Pancreas (tissue), 10 donors: ENCODE data around the gene LCN12. TPM values are rescaled to one million over a fixed set of nuclear protein-coding genes. Genes with fewer than 3 reads are reported as not detected.

Experiments used
- ATAC-seq, 4 donors: fragments of 200-7000 bp; cut with Tn5 transposase; one replicate each; pipeline versions ENCODE4 v1.8.0 to v1.9.1; 2020; ENCODE audit warnings: mild to moderate bottlenecking in 4 of 4, moderate library complexity in 4 of 4
- DNase-seq, 6 donors: peaks; one replicate each; pipeline ENCODE4 v3.0.0-alpha.2; 2020
- FAIRE-seq: peaks from 2 replicates; lab custom pipeline; 2012; peaks lifted over from hg19 to GRCh38; lab: Jason Lieb, UNC
- H3K27ac ChIP-seq, 4 donors: fragments of 200-600 bp; sonication (generic); 1 replicate in 3 of 4; 2 replicates in 1 of 4; pipeline versions ENCODE4 v1.5.0 to v1.8.0; 2020
- H3K27me3 ChIP-seq, 4 donors: fragments of 200-600 bp; one replicate each; pipeline ENCODE4 v1.8.0; 2021
- H3K36me3 ChIP-seq, 3 donors: fragments of 200-600 bp; sonication (generic) in 1 of 3; one replicate each; pipeline versions ENCODE4 v1.5.0 to v1.8.0; 2020 to 2021
- H3K4me1 ChIP-seq, 3 donors: fragments of 200-600 bp; one replicate each; pipeline ENCODE4 v1.8.0; 2021
- H3K4me3 ChIP-seq, 4 donors: fragments of 200-600 bp; sonication (generic) in 2 of 4; one replicate each; pipeline versions ENCODE4 v1.5.0 to v1.8.0; 2020 to 2021
- H3K9me3 ChIP-seq, 4 donors: fragments of 200-600 bp; one replicate each; pipeline ENCODE4 v1.8.0; 2021
- WGBS, 2 donors: extraction: QIAGEN DNeasy Blood & Tissue Kit; methylation state at CpG; one replicate each; pipeline ENCODE4 v1.1.7; 2013; 5-methylcytosine and 5-hydroxymethylcytosine counted together
- intact Hi-C, 3 donors: fragments of 100-400 bp; cut with DNase I; formaldehyde crosslinking; loops; one replicate each; pipeline versions ENCODE4 v1.11.1 to v1.14.2; 2022
- polyA plus RNA-seq, 2 donors: library from polyadenylated mRNA; stranded (reverse); fragments of 200-250 nt; gene quantifications; one replicate each; pipeline ENCODE4 v1.2.3, GENCODE V29; 2013
- total RNA-seq, 6 donors: library from RNA; stranded (reverse); fragmentation: NEBNext Ultra II Directional in 4 of 6; extraction: Animal tissue kit (Norgen Biotek cat#: 25700) in 4 of 6; gene quantifications; one replicate each; pipeline versions ENCODE4 v1.2.1 to v1.2.4, GENCODE V29; 2021 to 2023
- TF ChIP-seq, protein P1 (sequence below), 4 donors: fragments of 200-600 bp; sonication (generic) in 3 of 4; IDR thresholded peaks; one replicate each; pipeline versions ENCODE4 v1.5.0 to v1.8.0; 2021; ENCODE audit warnings: antibody characterized with exemption in 4 of 4
- donor health status: healthy with polysubstance abuse.
- donor health status: DM: no; HTN: no; CAD: no; lungs with moderate emphysema.
- donor health status: DM: no; HTN: no; CAD: no.
- donor health status: control.
- donor health status: control.
- donor health status: Bipolar disorder and iron deficiency.
- donor health status: DM: yes; HTN: yes; CAD: no.
- donor health status: DM: no; HTN: no; CAD: no.
- donor health status: DM: no; HTN: no; CAD: no.
- donor health status: DM: yes; HTN: yes; CAD: no.

LCN12 gene
- total and polyA plus RNA-seq, 8 donors: 0.57 to 16.5 (median 3.4) TPM

DNA sequence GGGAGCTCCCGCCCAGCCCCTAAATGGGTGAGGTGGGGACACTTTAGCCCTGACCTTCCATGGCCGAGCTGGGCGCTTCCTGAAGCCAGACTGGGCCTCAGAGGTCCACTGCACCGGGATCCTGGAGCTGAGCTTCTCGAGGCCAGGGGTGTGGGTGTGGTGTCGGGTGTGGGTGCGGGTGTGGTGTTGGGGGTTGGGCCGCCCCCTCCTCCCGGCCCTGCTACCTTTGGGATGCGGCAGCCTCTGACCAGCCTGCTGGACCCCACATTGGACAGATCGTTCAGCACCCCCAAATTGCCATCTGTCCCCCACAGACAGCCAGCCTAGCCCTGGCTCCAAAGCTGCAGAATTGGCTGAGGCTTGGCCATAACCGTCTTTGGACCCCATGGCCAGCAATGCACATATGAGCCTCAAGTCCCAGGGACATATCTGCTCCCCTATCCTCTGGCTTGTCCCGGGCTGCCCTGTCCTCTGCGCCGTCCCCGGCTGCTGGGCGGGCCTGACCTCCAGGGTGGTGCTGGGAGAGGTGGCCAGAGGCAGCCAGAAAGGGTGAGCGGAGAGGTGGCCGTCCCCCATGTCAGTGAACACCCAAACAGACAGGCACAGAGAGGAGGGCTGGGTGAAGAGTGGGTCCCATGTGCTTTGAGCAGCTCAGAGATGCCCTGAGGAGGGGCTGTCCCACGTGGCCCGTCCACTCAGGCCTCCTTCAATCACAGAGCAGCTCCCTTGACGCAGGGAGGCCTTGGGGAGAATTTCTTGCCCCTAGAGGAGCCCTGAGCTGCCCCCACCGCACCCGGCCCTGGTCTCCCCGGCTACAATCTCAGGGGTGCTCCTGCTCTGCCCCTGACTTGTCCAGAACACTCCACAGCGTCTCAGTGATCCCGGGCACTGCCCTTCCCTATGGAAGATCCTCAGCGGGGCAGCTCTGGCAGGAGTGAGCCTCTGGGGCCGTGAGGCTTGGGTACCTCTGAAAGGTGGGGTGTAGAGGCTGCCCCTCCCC is 21.8 kb downstream of the LCN12 start:
- intact Hi-C loops: no loop called here
- WGBS, 2 donors: 84 to 86% methylated on average over 29 of the region's 29 CpGs
- Histone ChIP-seq H3K9me3 (no peaks in the 10 kb centered on the region), H3K4me1 (no peaks in the 10 kb centered on the region), H3K27me3 (no peaks in the 10 kb centered on the region), H3K4me3 (no peak overlapping the region), H3K36me3 (no peaks in the 10 kb centered on the region), H3K27ac (no peak overlapping the region)
- TF ChIP-seq, protein P1, sequence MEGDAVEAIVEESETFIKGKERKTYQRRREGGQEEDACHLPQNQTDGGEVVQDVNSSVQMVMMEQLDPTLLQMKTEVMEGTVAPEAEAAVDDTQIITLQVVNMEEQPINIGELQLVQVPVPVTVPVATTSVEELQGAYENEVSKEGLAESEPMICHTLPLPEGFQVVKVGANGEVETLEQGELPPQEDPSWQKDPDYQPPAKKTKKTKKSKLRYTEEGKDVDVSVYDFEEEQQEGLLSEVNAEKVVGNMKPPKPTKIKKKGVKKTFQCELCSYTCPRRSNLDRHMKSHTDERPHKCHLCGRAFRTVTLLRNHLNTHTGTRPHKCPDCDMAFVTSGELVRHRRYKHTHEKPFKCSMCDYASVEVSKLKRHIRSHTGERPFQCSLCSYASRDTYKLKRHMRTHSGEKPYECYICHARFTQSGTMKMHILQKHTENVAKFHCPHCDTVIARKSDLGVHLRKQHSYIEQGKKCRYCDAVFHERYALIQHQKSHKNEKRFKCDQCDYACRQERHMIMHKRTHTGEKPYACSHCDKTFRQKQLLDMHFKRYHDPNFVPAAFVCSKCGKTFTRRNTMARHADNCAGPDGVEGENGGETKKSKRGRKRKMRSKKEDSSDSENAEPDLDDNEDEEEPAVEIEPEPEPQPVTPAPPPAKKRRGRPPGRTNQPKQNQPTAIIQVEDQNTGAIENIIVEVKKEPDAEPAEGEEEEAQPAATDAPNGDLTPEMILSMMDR (IDR thresholded peaks at IDR 0.05): no peak
- DNase-seq: no peak
- FAIRE-seq: no peak
- no peak for ATAC-seq

DNA sequence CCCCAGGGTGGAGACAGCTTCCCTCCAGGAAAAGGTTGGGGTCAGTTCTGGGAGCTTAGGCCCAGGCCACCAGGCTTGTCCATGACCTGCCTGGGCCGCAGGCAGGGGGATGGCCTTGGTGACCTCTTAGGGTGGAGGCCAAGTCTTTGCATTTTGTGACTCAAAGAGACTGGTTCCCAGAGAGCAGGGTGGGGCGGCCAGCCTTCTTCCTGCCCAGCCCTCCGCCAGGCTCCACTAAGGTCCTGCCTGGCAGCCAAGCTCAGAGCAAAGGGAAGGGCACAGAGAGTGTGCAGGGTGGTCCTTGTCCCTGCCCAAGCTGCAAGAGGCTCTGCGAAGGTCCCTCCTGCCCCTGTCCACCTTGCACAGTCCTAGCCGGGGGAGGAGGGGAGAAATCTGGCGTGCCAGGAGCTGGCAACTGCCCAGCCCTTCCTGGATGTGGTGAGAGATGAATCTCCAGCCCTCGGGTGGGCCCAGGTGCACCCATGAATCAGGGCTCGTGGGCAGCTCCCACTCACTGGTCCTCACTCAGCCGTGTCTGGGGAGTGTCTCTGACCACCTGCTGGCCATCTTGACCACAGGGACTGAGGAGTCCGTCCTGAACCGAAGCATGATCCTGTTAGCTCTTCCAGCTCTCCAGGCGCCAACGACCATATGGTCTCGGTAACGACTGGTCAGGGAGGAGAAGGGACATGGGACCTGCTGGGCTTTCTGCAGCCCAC is 22.9 kb downstream of the LCN12 start:
- 71 to 85% methylated on average over 15 of the region's 15 CpGs for WGBS, 2 donors
- no peaks in the 10 kb centered on the region for H3K36me3 ChIP-seq
- DNase-seq (no peak), FAIRE-seq (no peak), ATAC-seq (no peak)
- no peaks in the 10 kb centered on the region for H3K4me1 ChIP-seq
- intact Hi-C loops: no loop called here
- H3K4me3 ChIP-seq: no peak overlapping the region
- H3K27ac ChIP-seq: no peak overlapping the region
- H3K27me3 ChIP-seq: no peaks in the 10 kb centered on the region
- TF ChIP-seq, protein P1 (IDR thresholded peaks at IDR 0.05): no peak
- no peaks in the 10 kb centered on the region for H3K9me3 ChIP-seq

DNA sequence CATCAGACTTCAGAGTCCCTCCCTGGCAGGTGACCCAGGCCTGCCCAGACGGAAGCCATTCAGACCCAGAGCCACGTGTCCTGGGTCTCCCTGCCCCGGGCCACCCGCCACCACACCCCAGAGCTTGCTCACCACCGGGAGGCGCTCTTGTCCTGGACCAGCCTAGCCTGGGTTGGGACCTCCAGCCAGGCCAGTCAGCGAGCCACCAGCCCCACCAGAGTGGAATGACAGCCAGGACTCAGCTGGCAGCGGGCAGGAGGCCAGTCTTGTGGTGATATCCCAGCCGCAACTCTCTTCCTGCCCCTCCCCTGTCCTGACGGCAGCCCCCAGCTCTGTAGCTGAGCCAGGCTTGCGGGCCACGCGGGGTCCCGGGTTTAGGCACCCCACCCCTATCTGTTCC is 23.6 kb downstream of the LCN12 start:
- Histone ChIP-seq H3K4me1 (no peaks in the 10 kb centered on the region), H3K27ac (no peak overlapping the region), H3K4me3 (no peak overlapping the region), H3K36me3 (no peaks in the 10 kb centered on the region), H3K27me3 (no peaks in the 10 kb centered on the region), H3K9me3 (no peaks in the 10 kb centered on the region)
- 68 to 71% methylated on average over 14 of the region's 14 CpGs for WGBS, 2 donors
- no peak for FAIRE-seq
- no peak for ATAC-seq
- intact Hi-C loops: no loop called here
- TF ChIP-seq, protein P1 (IDR thresholded peaks at IDR 0.05): no peak
- DNase-seq: no peak

DNA sequence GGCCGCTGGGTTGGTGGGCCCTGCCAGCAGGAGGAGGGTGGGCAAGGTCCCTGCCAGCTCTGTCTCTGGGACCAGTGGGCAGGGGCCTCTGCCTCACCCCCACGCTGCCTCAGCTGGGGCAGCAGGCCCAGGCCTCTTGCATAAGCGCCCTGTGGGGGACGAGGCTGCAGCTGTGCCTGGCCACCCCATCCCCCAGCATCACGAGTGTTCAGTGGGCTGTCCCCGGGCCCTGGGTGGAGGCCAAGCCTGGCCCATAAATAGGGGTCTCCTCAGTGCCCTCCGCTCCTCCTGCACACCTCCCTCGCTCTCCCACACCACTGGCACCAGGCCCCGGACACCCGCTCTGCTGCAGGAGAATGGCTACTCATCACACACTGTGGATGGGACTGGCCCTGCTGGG is 25.1 kb downstream of the LCN12 start, which contains the start of gene PTGDS:
PTGDS (plus strand) TSS at position 282 of the 400 bp plus-strand sequence; CDS start at position 357, 75 bp downstream.
- TF ChIP-seq, protein P1 (IDR thresholded peaks at IDR 0.05): no peak
- H3K27me3 ChIP-seq: no peaks in the 10 kb centered on the region
- peak in 1 of 4 donors; percentile 15 for ATAC-seq
- no peaks in the 10 kb centered on the region for H3K36me3 ChIP-seq
- DNase-seq: no peak
- WGBS, 2 donors: 84 to 86% methylated on average over 10 of the region's 10 CpGs
- no peaks in the 10 kb centered on the region for H3K4me1 ChIP-seq
- H3K27ac ChIP-seq: no peak within 1 kb of the TSS
- H3K4me3 ChIP-seq: peak within 1 kb of the TSS in 3 of 4 donors; percentile 8 to 41 (median 38)
- FAIRE-seq: no peak
- intact Hi-C loops: no loop called here
- no peaks in the 10 kb centered on the region for H3K9me3 ChIP-seq
